GM13976 (cell line): ENCODE data around the gene LMNTD2.

ENCODE experiments used
- DNase-seq: peaks from one replicate; pipeline ENCODE4 v3.0.0; 2012; ENCODE audit warnings: low spot score
- in situ Hi-C: fragments of 300-500 bp; cut with MboI; formaldehyde crosslinking; loops from one replicate; pipeline ENCODE4 v1.12.0; 2022; ENCODE audit warnings: low sequenced_read_pairs, mixed read lengths, inconsistent platforms; ENCODE audit not compliant: unreplicated experiment
- TF ChIP-seq, protein P1 (sequence below): IDR thresholded peaks from 2 replicates; pipeline ENCODE4 v1.5.1; 2012; ENCODE audit warnings: borderline replicate concordance, mild to moderate bottlenecking; ENCODE audit not compliant: insufficient read depth; ENCODE audit errors: extremely low read depth, missing control alignments, control extremely low read depth

Gene LMNTD2

GRCh38 chr11:548700-549603 is 11.6 kb downstream of the LMNTD2 start:
- TF ChIP-seq, protein P1, sequence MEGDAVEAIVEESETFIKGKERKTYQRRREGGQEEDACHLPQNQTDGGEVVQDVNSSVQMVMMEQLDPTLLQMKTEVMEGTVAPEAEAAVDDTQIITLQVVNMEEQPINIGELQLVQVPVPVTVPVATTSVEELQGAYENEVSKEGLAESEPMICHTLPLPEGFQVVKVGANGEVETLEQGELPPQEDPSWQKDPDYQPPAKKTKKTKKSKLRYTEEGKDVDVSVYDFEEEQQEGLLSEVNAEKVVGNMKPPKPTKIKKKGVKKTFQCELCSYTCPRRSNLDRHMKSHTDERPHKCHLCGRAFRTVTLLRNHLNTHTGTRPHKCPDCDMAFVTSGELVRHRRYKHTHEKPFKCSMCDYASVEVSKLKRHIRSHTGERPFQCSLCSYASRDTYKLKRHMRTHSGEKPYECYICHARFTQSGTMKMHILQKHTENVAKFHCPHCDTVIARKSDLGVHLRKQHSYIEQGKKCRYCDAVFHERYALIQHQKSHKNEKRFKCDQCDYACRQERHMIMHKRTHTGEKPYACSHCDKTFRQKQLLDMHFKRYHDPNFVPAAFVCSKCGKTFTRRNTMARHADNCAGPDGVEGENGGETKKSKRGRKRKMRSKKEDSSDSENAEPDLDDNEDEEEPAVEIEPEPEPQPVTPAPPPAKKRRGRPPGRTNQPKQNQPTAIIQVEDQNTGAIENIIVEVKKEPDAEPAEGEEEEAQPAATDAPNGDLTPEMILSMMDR, result no peak
- DNase-seq, result no peak
- in situ Hi-C loops, result no loop called here

DNA sequence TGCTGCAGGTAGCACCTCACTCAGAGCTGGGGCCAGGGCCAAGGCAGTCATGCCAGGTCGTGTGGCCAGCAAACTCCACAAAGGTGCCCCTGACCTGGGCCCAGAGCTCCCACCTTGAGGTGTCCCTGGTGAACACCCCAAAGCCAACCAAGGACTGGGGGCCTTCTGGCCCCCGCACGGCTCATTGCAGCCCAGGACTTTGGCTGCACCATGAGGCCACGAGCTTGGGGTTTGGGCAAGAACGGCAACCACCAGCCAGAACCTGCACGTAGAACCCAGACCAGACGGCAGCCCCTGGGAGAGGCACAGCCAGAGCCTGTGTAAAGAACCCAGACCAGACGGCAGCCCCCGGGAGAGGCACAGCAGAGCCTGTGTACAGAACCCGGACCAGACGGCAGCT is 15.4 kb downstream of the LMNTD2 start:
- no peak for DNase-seq
- in situ Hi-C loops, result no loop called here
- TF ChIP-seq, protein P1, result no peak

- DNase-seq, result no peak
- TF ChIP-seq, protein P1, result no peak
- in situ Hi-C loops, result no loop called here
Measured at GRCh38 chr11:544817-545166, 15.7 kb downstream of the LMNTD2 start.

- TF ChIP-seq, protein P1, result no peak
- in situ Hi-C loops, result no loop called here
- DNase-seq, result no peak
Measured at GRCh38 chr11:541433-541885, 19.1 kb downstream of the LMNTD2 start.

GRCh38 chr11:540583-541432 is 19.7 kb downstream of the LMNTD2 start:
- TF ChIP-seq, protein P1, result no peak
- no peak for DNase-seq

GRCh38 chr11:539971-540481 is 20.5 kb downstream of the LMNTD2 start:
- DNase-seq, result no peak
- TF ChIP-seq, protein P1, result no peak
- in situ Hi-C loops, result no loop called here

More at GRCh38 chr11:540583-541432, 19.7 kb downstream of the LMNTD2 start:
- in situ Hi-C loops, result no loop called here
